ENCODE results near the gene CITED2. TPM values are rescaled to one million over a fixed set of nuclear protein-coding genes. Genes with fewer than 3 reads are reported as not detected.

The CITED2 gene
- total RNA-seq, 3 donors from 2014 or later (not counting 1 experiment from before 2014, with no cell fraction given): 89.8 to 152 (median 112) TPM

- H3K9me3 ChIP-seq (ENCODE audit: control insufficient read depth, insufficient read depth, low read length): no peaks in the 10 kb centered on the region
- no peak overlapping the region for H3K4me3 ChIP-seq (ENCODE audit: low read length)
- Mint-ChIP-seq H3K36me3 (no peaks in the 10 kb centered on the region), H3K27ac (no peak overlapping the region), H3K4me3 (no peak overlapping the region), H3K4me1 (no peaks in the 10 kb centered on the region), H3K27me3 (ENCODE audit: low read depth in 2 of 2) (peaks cover 0 to 2% of the 10 kb centered on the region in 2 donors), H3K9me3 (no peaks in the 10 kb centered on the region)
- no peaks in the 10 kb centered on the region for H3K36me3 ChIP-seq (ENCODE audit: control insufficient read depth, insufficient read depth, low read length)
- no peaks in the 10 kb centered on the region for H3K27me3 ChIP-seq (ENCODE audit: control insufficient read depth, insufficient read depth, low read length)
- DNase-seq (no peak), ATAC-seq (no peak)
- no peak for TF ChIP-seq CTCF (IDR thresholded peaks at IDR 0.05)
- H3K27ac ChIP-seq (ENCODE audit: low read length): no peak overlapping the region
- H3K4me1 ChIP-seq (ENCODE audit: control insufficient read depth, insufficient read depth, low read length): no peaks in the 10 kb centered on the region
- intact Hi-C loops (cut with micrococcal nuclease): no loop called here
- WGBS (ENCODE audit: insufficient coverage): 70% methylated on average over 1 of the region's 2 CpGs
These were observed 13.9 kb upstream of the CITED2 start for GRCh38 chr6:139388384-139388783.

GRCh38 chr6:139386404-139386803 is 12.0 kb upstream of the CITED2 start:
- Mint-ChIP-seq H3K9me3 (no peaks in the 10 kb centered on the region), H3K27ac (no peak overlapping the region), H3K36me3 (no peaks in the 10 kb centered on the region), H3K4me3 (no peak overlapping the region), H3K27me3 (ENCODE audit: low read depth in 2 of 2) (peaks cover 4 to 8% of the 10 kb centered on the region in 2 donors), H3K4me1 (no peaks in the 10 kb centered on the region)
- H3K36me3 ChIP-seq (ENCODE audit: control insufficient read depth, insufficient read depth, low read length): no peaks in the 10 kb centered on the region
- no peaks in the 10 kb centered on the region for H3K4me1 ChIP-seq (ENCODE audit: control insufficient read depth, insufficient read depth, low read length)
- intact Hi-C loops (cut with micrococcal nuclease): no loop called here
- H3K4me3 ChIP-seq (ENCODE audit: low read length): no peak overlapping the region
- H3K27me3 ChIP-seq (ENCODE audit: control insufficient read depth, insufficient read depth, low read length): no peaks in the 10 kb centered on the region
- 83% methylated on average over 3 of the region's 3 CpGs for WGBS (ENCODE audit: insufficient coverage)
- TF ChIP-seq CTCF (IDR thresholded peaks at IDR 0.05): no peak
- ATAC-seq: no peak
- H3K9me3 ChIP-seq (ENCODE audit: control insufficient read depth, insufficient read depth, low read length): no peaks in the 10 kb centered on the region
- H3K27ac ChIP-seq (ENCODE audit: low read length): no peak overlapping the region
- DNase-seq: no peak

GRCh38 chr6:139381216-139381865 is 6.9 kb upstream of the CITED2 start:
- Histone ChIP-seq H3K4me3 (ENCODE audit: low read length) (no peak overlapping the region), H3K27me3 (ENCODE audit: control insufficient read depth, insufficient read depth, low read length) (no peaks in the 10 kb centered on the region), H3K27ac (ENCODE audit: low read length) (no peak overlapping the region), H3K36me3 (ENCODE audit: control insufficient read depth, insufficient read depth, low read length) (no peaks in the 10 kb centered on the region), H3K4me1 (ENCODE audit: control insufficient read depth, insufficient read depth, low read length) (peaks cover under 1% of the 10 kb centered on the region), H3K9me3 (ENCODE audit: control insufficient read depth, insufficient read depth, low read length) (no peaks in the 10 kb centered on the region)
- H3K4me1 Mint-ChIP-seq: peaks cover 19 to 20% of the 10 kb centered on the region in 2 donors
- no peak for TF ChIP-seq CTCF (IDR thresholded peaks at IDR 0.05)
- no peak overlapping the region for H3K4me3 Mint-ChIP-seq
- intact Hi-C loops (cut with micrococcal nuclease): no loop called here
- H3K27ac Mint-ChIP-seq: no peak overlapping the region
- ATAC-seq (no peak), DNase-seq (no peak)
- 98% methylated on average over 4 of the region's 6 CpGs for WGBS (ENCODE audit: insufficient coverage)
- no peaks in the 10 kb centered on the region for H3K36me3 Mint-ChIP-seq
- peaks cover 4 to 11% of the 10 kb centered on the region in 2 donors for H3K27me3 Mint-ChIP-seq (ENCODE audit: low read depth in 2 of 2)
- no peaks in the 10 kb centered on the region for H3K9me3 Mint-ChIP-seq

GRCh38 chr6:139380611-139381010 is 6.2 kb upstream of the CITED2 start:
- Mint-ChIP-seq H3K27ac (no peak overlapping the region), H3K4me1 (peaks cover 27% of the 10 kb centered on the region in 2 donors), H3K27me3 (ENCODE audit: low read depth in 2 of 2) (peaks cover 4 to 11% of the 10 kb centered on the region in 2 donors), H3K4me3 (no peak overlapping the region), H3K9me3 (no peaks in the 10 kb centered on the region), H3K36me3 (no peaks in the 10 kb centered on the region)
- Histone ChIP-seq H3K4me1 (ENCODE audit: control insufficient read depth, insufficient read depth, low read length) (peaks cover 6% of the 10 kb centered on the region), H3K36me3 (ENCODE audit: control insufficient read depth, insufficient read depth, low read length) (no peaks in the 10 kb centered on the region), H3K27me3 (ENCODE audit: control insufficient read depth, insufficient read depth, low read length) (no peaks in the 10 kb centered on the region), H3K27ac (ENCODE audit: low read length) (no peak overlapping the region), H3K9me3 (ENCODE audit: control insufficient read depth, insufficient read depth, low read length) (no peaks in the 10 kb centered on the region), H3K4me3 (ENCODE audit: low read length) (no peak overlapping the region)
- DNase-seq (no peak), ATAC-seq (no peak)
- 47% methylated on average over 1 of the region's 2 CpGs for WGBS (ENCODE audit: insufficient coverage)
- TF ChIP-seq CTCF (IDR thresholded peaks at IDR 0.05): no peak
- intact Hi-C loops (cut with micrococcal nuclease): no loop called here
